Psoas muscle (tissue), 8 donors: ENCODE results near the gene HIVEP1. TPM values are rescaled to one million over a fixed set of nuclear protein-coding genes. Genes with fewer than 3 reads are reported as not detected.

Experiments
- ATAC-seq, 4 donors: fragments of 200-7000 bp; cut with Tn5 transposase; one replicate each; pipeline ENCODE4 v1.9.1; 2020; ENCODE audit warnings: moderate library complexity in 3 of 4, mild to moderate bottlenecking in 2 of 4
- DNase-seq, 2 donors: peaks; one replicate each; pipeline ENCODE4 v3.0.0-alpha.2; 2020
- H3K27ac ChIP-seq: fragments of 200-600 bp; one replicate; pipeline ENCODE4 v1.8.0; 2022
- H3K27me3 ChIP-seq, 3 donors: fragments of 200-600 bp in 1 of 3; one replicate each; pipeline versions ENCODE4 v1.6.1 to v1.8.0; 2013 to 2022; ENCODE audit warnings: low read length in 2 of 3, mild to moderate bottlenecking in 2 of 3, moderate library complexity in 1 of 3; ENCODE audit not compliant: insufficient read depth in 3 of 3
- H3K36me3 ChIP-seq, 2 donors: fragments of 200-600 bp in 1 of 2; one replicate each; pipeline versions ENCODE4 v1.6.1 to v1.8.0; 2013 to 2022; ENCODE audit warnings: low read depth in 1 of 2, mild to moderate bottlenecking in 1 of 2, moderate library complexity in 1 of 2; ENCODE audit not compliant: insufficient read depth in 1 of 2
- H3K4me1 ChIP-seq: fragments of 200-600 bp; one replicate; pipeline ENCODE4 v1.8.0; 2022
- H3K4me3 ChIP-seq: fragments of 200-600 bp; one replicate; pipeline ENCODE4 v1.8.0; 2022; ENCODE audit warnings: mild to moderate bottlenecking
- H3K9me3 ChIP-seq: fragments of 200-600 bp; one replicate; pipeline ENCODE4 v1.8.0; 2022
- CTCF ChIP-seq: fragments of 200-600 bp; IDR thresholded peaks from one replicate; pipeline ENCODE4 v1.8.0; 2022; ENCODE audit warnings: antibody characterized with exemption
- WGBS, 3 donors: extraction: QIAGEN DNeasy Blood & Tissue Kit; methylation state at CpG; one replicate each; pipeline versions ENCODE4 v1.1.6 to v1.1.7; 2013; 5-methylcytosine and 5-hydroxymethylcytosine counted together
- intact Hi-C, 2 donors: fragments of 100-400 bp; cut with DNase I; formaldehyde crosslinking; loops; one replicate each; pipeline versions ENCODE4 v1.11.0 to v1.14.2; 2022
- polyA plus RNA-seq, 3 donors: library from polyadenylated mRNA; stranded (reverse); fragments of 200-250 nt; gene quantifications; one replicate each; pipeline ENCODE4 v1.2.3, GENCODE V29; 2013
- total RNA-seq, 4 donors: library from RNA; stranded (reverse); fragmentation: NEBNext Ultra II Directional in 2 of 4; extraction: Animal tissue kit (Norgen Biotek cat#: 25700) in 2 of 4; gene quantifications; one replicate each; pipeline versions ENCODE4 v1.2.1 to v1.2.4, GENCODE V29; 2021 to 2023
- donor health status: healthy with polysubstance abuse.
- donor health status: DM: no; HTN: no; CAD: no; lungs with moderate emphysema.
- donor health status: Bipolar disorder and iron deficiency.
- donor health status: healthy.
- donor health status: DM: yes; HTN: yes; CAD: no.
- donor health status: DM: no; HTN: no; CAD: no.
- donor health status: DM: no; HTN: no; CAD: no.
- donor health status: DM: yes; HTN: yes; CAD: no.

HIVEP1 gene
- total and polyA plus RNA-seq, 7 donors = 4.0 to 13.1 (median 6.7) TPM

GRCh38 chr6:11972806-11973205 is 39.3 kb upstream of the HIVEP1 start:
- no peak for ATAC-seq
- no peak overlapping the region for H3K27ac ChIP-seq
- TF ChIP-seq CTCF = no peak
- no peaks in the 10 kb centered on the region for H3K4me1 ChIP-seq
- H3K36me3 ChIP-seq = no peaks in the 10 kb centered on the region
- H3K9me3 ChIP-seq = no peaks in the 10 kb centered on the region
- H3K27me3 ChIP-seq = no peaks in the 10 kb centered on the region
- no peak overlapping the region for H3K4me3 ChIP-seq
- no peak for DNase-seq
- 82 to 86% (median 82%) methylated on average over 5 of the region's 5 CpGs for WGBS, 3 donors
- intact Hi-C loops = no loop called here

GRCh38 chr6:11973238-11973637 is 38.9 kb upstream of the HIVEP1 start:
- WGBS, 3 donors = 69 to 77% (median 71%) methylated on average over 2 of the region's 2 CpGs
- intact Hi-C loops = no loop called here
- Histone ChIP-seq H3K27me3 (no peaks in the 10 kb centered on the region), H3K4me1 (no peaks in the 10 kb centered on the region), H3K9me3 (no peaks in the 10 kb centered on the region), H3K4me3 (no peak overlapping the region), H3K36me3 (no peaks in the 10 kb centered on the region), H3K27ac (no peak overlapping the region)
- no peak for TF ChIP-seq CTCF
- ATAC-seq (no peak), DNase-seq (no peak)

GRCh38 chr6:11974089-11974488 is 38.0 kb upstream of the HIVEP1 start:
- no peak for DNase-seq
- no peak for ATAC-seq
- TF ChIP-seq CTCF = no peak
- H3K4me3 ChIP-seq = no peak overlapping the region
- H3K9me3 ChIP-seq = no peaks in the 10 kb centered on the region
- no peaks in the 10 kb centered on the region for H3K4me1 ChIP-seq
- intact Hi-C loops = no loop called here
- H3K27me3 ChIP-seq = no peaks in the 10 kb centered on the region
- H3K27ac ChIP-seq = no peak overlapping the region
- H3K36me3 ChIP-seq = no peaks in the 10 kb centered on the region

GRCh38 chr6:11975353-11975977 is 36.6 kb upstream of the HIVEP1 start:
- no peak for DNase-seq
- H3K36me3 ChIP-seq = no peaks in the 10 kb centered on the region
- intact Hi-C loops = no loop called here
- H3K4me1 ChIP-seq = no peaks in the 10 kb centered on the region
- no peak for TF ChIP-seq CTCF
- no peak overlapping the region for H3K27ac ChIP-seq
- no peaks in the 10 kb centered on the region for H3K27me3 ChIP-seq
- H3K4me3 ChIP-seq = no peak overlapping the region
- no peaks in the 10 kb centered on the region for H3K9me3 ChIP-seq
- peak in 2 of 4 donors; percentile 32 to 49 for ATAC-seq
- 69 to 75% (median 73%) methylated on average over 13 to 14 of the region's 14 CpGs for WGBS, 3 donors

- H3K9me3 ChIP-seq = no peaks in the 10 kb centered on the region
- 82 to 92% (median 83%) methylated on average over 1 of the region's 1 CpG for WGBS, 3 donors
- H3K27me3 ChIP-seq = no peaks in the 10 kb centered on the region
- H3K27ac ChIP-seq = no peak overlapping the region
- H3K4me3 ChIP-seq = no peak overlapping the region
- H3K36me3 ChIP-seq = no peaks in the 10 kb centered on the region
- TF ChIP-seq CTCF = no peak
- no peaks in the 10 kb centered on the region for H3K4me1 ChIP-seq
- ATAC-seq (no peak), DNase-seq (no peak)
- intact Hi-C loops = no loop called here
Measured at GRCh38 chr6:11976489-11976888, 35.6 kb upstream of the HIVEP1 start.
